ENCODE results near the gene STAC2.

DNA sequence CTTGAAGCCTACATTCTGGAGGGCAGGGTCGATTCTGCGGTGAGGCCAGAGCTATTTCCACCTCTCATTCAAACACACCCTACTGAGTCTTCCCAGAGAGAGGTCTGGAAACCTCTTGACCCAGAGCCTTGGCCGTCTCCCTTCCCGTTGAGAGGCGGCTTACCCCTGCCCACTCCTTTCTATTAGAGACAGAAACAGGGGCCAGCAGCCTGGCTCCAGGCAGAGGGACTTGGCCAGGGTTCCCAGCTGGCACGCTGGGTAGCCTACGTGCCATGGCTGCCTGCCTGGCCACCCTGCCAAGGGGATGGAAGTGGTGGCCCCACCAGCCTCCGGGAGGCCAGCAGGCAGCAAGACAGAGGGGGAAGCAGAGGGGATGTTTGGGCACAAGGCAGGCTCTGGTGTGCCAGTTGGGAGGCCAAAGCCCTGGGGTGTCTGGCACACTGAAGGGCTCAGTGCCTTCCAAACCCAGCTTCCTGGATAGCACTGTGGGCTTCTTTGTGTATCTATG is 6.0 kb downstream of the STAC2 start:
- TF ChIP-seq, protein P1, sequence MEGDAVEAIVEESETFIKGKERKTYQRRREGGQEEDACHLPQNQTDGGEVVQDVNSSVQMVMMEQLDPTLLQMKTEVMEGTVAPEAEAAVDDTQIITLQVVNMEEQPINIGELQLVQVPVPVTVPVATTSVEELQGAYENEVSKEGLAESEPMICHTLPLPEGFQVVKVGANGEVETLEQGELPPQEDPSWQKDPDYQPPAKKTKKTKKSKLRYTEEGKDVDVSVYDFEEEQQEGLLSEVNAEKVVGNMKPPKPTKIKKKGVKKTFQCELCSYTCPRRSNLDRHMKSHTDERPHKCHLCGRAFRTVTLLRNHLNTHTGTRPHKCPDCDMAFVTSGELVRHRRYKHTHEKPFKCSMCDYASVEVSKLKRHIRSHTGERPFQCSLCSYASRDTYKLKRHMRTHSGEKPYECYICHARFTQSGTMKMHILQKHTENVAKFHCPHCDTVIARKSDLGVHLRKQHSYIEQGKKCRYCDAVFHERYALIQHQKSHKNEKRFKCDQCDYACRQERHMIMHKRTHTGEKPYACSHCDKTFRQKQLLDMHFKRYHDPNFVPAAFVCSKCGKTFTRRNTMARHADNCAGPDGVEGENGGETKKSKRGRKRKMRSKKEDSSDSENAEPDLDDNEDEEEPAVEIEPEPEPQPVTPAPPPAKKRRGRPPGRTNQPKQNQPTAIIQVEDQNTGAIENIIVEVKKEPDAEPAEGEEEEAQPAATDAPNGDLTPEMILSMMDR (IDR thresholded peaks at IDR 0.05) = no peak
- no peak for TF ChIP-seq EZH2phosphoT487 (IDR thresholded peaks at IDR 0.05; ENCODE audit: borderline replicate concordance, low read depth)
- TF ChIP-seq, protein P2, sequence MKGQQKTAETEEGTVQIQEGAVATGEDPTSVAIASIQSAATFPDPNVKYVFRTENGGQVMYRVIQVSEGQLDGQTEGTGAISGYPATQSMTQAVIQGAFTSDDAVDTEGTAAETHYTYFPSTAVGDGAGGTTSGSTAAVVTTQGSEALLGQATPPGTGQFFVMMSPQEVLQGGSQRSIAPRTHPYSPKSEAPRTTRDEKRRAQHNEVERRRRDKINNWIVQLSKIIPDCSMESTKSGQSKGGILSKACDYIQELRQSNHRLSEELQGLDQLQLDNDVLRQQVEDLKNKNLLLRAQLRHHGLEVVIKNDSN (IDR thresholded peaks at IDR 0.05; ENCODE audit: borderline replicate concordance, low read depth) = no peak
- TF ChIP-seq, protein P3, sequence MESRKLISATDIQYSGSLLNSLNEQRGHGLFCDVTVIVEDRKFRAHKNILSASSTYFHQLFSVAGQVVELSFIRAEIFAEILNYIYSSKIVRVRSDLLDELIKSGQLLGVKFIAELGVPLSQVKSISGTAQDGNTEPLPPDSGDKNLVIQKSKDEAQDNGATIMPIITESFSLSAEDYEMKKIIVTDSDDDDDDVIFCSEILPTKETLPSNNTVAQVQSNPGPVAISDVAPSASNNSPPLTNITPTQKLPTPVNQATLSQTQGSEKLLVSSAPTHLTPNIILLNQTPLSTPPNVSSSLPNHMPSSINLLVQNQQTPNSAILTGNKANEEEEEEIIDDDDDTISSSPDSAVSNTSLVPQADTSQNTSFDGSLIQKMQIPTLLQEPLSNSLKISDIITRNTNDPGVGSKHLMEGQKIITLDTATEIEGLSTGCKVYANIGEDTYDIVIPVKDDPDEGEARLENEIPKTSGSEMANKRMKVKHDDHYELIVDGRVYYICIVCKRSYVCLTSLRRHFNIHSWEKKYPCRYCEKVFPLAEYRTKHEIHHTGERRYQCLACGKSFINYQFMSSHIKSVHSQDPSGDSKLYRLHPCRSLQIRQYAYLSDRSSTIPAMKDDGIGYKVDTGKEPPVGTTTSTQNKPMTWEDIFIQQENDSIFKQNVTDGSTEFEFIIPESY (IDR thresholded peaks at IDR 0.05; ENCODE audit: borderline replicate concordance, low read depth) = no peak
- no peak for TF ChIP-seq MXI1 (IDR thresholded peaks at IDR 0.05; ENCODE audit: low read depth, low read length)
- no peak for TF ChIP-seq YY1 (IDR thresholded peaks at IDR 0.05; ENCODE audit: low read depth)
- no peak for TF ChIP-seq RXRA (IDR thresholded peaks at IDR 0.05; ENCODE audit: borderline replicate concordance, low read depth)
- no peak for TF ChIP-seq FOXJ3 (CRISPR knock-in tag; IDR thresholded peaks at IDR 0.05)

Data from SK-N-SH (cell line).